OCI-LY7 (cell line): ENCODE data around the gene SCAMP5.

Experiments used
- CTCF ChIP-seq: fragments of 200-600 bp; sonication (generic); conservative IDR thresholded peaks from 2 replicates; pipeline ENCODE4 v1.5.1; 2014; ENCODE audit warnings: mild to moderate bottlenecking, antibody characterized with exemption, low read length, moderate library complexity, mixed read lengths
- EZH2phosphoT487 ChIP-seq: fragments of 200-600 bp; sonication (generic); IDR thresholded peaks from 2 replicates; pipeline ENCODE4 v1.6.1; 2018; ENCODE audit warnings: low read depth, borderline replicate concordance, mild to moderate bottlenecking, mixed run types, antibody characterized with exemption, low read length, moderate library complexity, mixed read lengths

- TF ChIP-seq CTCF = no peak
- TF ChIP-seq EZH2phosphoT487 = no peak
These were observed 50.1 kb downstream of the SCAMP5 start for GRCh38 chr15:75045332-75046015.
